ENCODE data around the gene ESPL1.

Gene ESPL1

GRCh38 chr12:53299454-53300180 lies 31.5 kb downstream of the ESPL1 start, which contains the start of gene MYG1:
MYG1 (plus strand) TSS chr12:53299695; CDS start chr12:53299738, 43 bp downstream.
- peak; percentile 64 for ATAC-seq (replicated peaks; ENCODE audit: extremely low read depth, poor library complexity, severe bottlenecking)
- no peaks in the 10 kb centered on the region for H3K27me3 Mint-ChIP-seq
- H3K4me3 Mint-ChIP-seq = peak within 1 kb of the TSS; percentile 93
- H3K36me3 Mint-ChIP-seq (ENCODE audit: insufficient read depth) = peaks cover 32% of the 10 kb centered on the region
- DNase-seq (ENCODE audit: low spot score in 2 of 2) = peak; percentile 67 to 68
- peak within 1 kb of the TSS; percentile 84 for H3K27ac Mint-ChIP-seq (ENCODE audit: low read depth)
- peaks cover 63% of the 10 kb centered on the region for H3K4me1 Mint-ChIP-seq
- H3K9me3 Mint-ChIP-seq = no peaks in the 10 kb centered on the region

GRCh38 chr12:53300187-53300586 lies 32.1 kb downstream of the ESPL1 start:
- H3K27ac Mint-ChIP-seq (ENCODE audit: low read depth) = peak overlapping the region; percentile 84
- peaks cover 31% of the 10 kb centered on the region for H3K36me3 Mint-ChIP-seq (ENCODE audit: insufficient read depth)
- no peak for ATAC-seq (replicated peaks; ENCODE audit: extremely low read depth, poor library complexity, severe bottlenecking)
- H3K4me1 Mint-ChIP-seq = peaks cover 63% of the 10 kb centered on the region
- H3K4me3 Mint-ChIP-seq = peak overlapping the region; percentile 93
- no peaks in the 10 kb centered on the region for H3K9me3 Mint-ChIP-seq
- H3K27me3 Mint-ChIP-seq = no peaks in the 10 kb centered on the region
- no peak for DNase-seq (ENCODE audit: low spot score in 2 of 2)

GRCh38 chr12:53302903-53303302 lies 34.8 kb downstream of the ESPL1 start:
- peaks cover 40% of the 10 kb centered on the region for H3K36me3 Mint-ChIP-seq (ENCODE audit: insufficient read depth)
- H3K9me3 Mint-ChIP-seq = no peaks in the 10 kb centered on the region
- DNase-seq (ENCODE audit: low spot score in 2 of 2) (no peak), ATAC-seq (replicated peaks; ENCODE audit: extremely low read depth, poor library complexity, severe bottlenecking) (no peak)
- H3K4me3 Mint-ChIP-seq = no peak overlapping the region
- no peak overlapping the region for H3K27ac Mint-ChIP-seq (ENCODE audit: low read depth)
- H3K27me3 Mint-ChIP-seq = no peaks in the 10 kb centered on the region
- peaks cover 41% of the 10 kb centered on the region for H3K4me1 Mint-ChIP-seq

- Mint-ChIP-seq H3K9me3 (no peaks in the 10 kb centered on the region), H3K4me1 (peaks cover 8% of the 10 kb centered on the region), H3K36me3 (ENCODE audit: insufficient read depth) (peaks cover 32% of the 10 kb centered on the region), H3K4me3 (no peak overlapping the region), H3K27ac (ENCODE audit: low read depth) (peak overlapping the region; percentile 56), H3K27me3 (no peaks in the 10 kb centered on the region)
- no peak for DNase-seq (ENCODE audit: low spot score in 2 of 2)
- no peak for ATAC-seq (replicated peaks; ENCODE audit: extremely low read depth, poor library complexity, severe bottlenecking)
These were observed 38.7 kb downstream of the ESPL1 start for GRCh38 chr12:53306826-53307225.

- ATAC-seq (replicated peaks; ENCODE audit: extremely low read depth, poor library complexity, severe bottlenecking) (no peak), DNase-seq (ENCODE audit: low spot score in 2 of 2) (no peak)
- no peaks in the 10 kb centered on the region for H3K9me3 Mint-ChIP-seq
- H3K4me3 Mint-ChIP-seq = no peak overlapping the region
- H3K4me1 Mint-ChIP-seq = no peaks in the 10 kb centered on the region
- no peaks in the 10 kb centered on the region for H3K27me3 Mint-ChIP-seq
- no peak overlapping the region for H3K27ac Mint-ChIP-seq (ENCODE audit: low read depth)
- peaks cover 32% of the 10 kb centered on the region for H3K36me3 Mint-ChIP-seq (ENCODE audit: insufficient read depth)
These were observed 40.2 kb downstream of the ESPL1 start for GRCh38 chr12:53308276-53308675.

- Mint-ChIP-seq H3K36me3 (ENCODE audit: insufficient read depth) (peaks cover 39% of the 10 kb centered on the region), H3K9me3 (no peaks in the 10 kb centered on the region), H3K4me3 (no peak overlapping the region), H3K27me3 (no peaks in the 10 kb centered on the region), H3K27ac (ENCODE audit: low read depth) (no peak overlapping the region), H3K4me1 (peaks cover 6% of the 10 kb centered on the region)
- DNase-seq (ENCODE audit: low spot score in 2 of 2) (no peak), ATAC-seq (replicated peaks; ENCODE audit: extremely low read depth, poor library complexity, severe bottlenecking) (no peak)
These were observed 45.9 kb downstream of the ESPL1 start for GRCh38 chr12:53313996-53314395.

- Mint-ChIP-seq H3K4me1 (peaks cover 38% of the 10 kb centered on the region), H3K27me3 (no peaks in the 10 kb centered on the region), H3K36me3 (ENCODE audit: insufficient read depth) (peaks cover 33% of the 10 kb centered on the region), H3K27ac (ENCODE audit: low read depth) (peak overlapping the region; percentile 87), H3K4me3 (peak overlapping the region; percentile 89), H3K9me3 (no peaks in the 10 kb centered on the region)
- no peak for DNase-seq (ENCODE audit: low spot score in 2 of 2)
- no peak for ATAC-seq (replicated peaks; ENCODE audit: extremely low read depth, poor library complexity, severe bottlenecking)
These were observed 52.5 kb downstream of the ESPL1 start for GRCh38 chr12:53320352-53321195.

- H3K4me3 Mint-ChIP-seq = peak overlapping the region; percentile 93
- H3K36me3 Mint-ChIP-seq (ENCODE audit: insufficient read depth) = peaks cover 15% of the 10 kb centered on the region
- ATAC-seq (replicated peaks; ENCODE audit: extremely low read depth, poor library complexity, severe bottlenecking) = peak; percentile 45
These were observed 56.1 kb downstream of the ESPL1 start for GRCh38 chr12:53324113-53324778.

GRCh38 chr12:53324779-53325510 lies 56.8 kb downstream of the ESPL1 start:
- no peaks in the 10 kb centered on the region for H3K9me3 Mint-ChIP-seq
- H3K27ac Mint-ChIP-seq (ENCODE audit: low read depth) = peak overlapping the region; percentile 90
- peak overlapping the region; percentile 93 for H3K4me3 Mint-ChIP-seq
- ATAC-seq (replicated peaks; ENCODE audit: extremely low read depth, poor library complexity, severe bottlenecking) (peak; percentile 55), DNase-seq (ENCODE audit: low spot score in 2 of 2) (peak; percentile 63 to 67)
- peaks cover 38% of the 10 kb centered on the region for H3K4me1 Mint-ChIP-seq
- H3K27me3 Mint-ChIP-seq = no peaks in the 10 kb centered on the region
- peaks cover 13% of the 10 kb centered on the region for H3K36me3 Mint-ChIP-seq (ENCODE audit: insufficient read depth)

More at GRCh38 chr12:53324113-53324778, 56.1 kb downstream of the ESPL1 start:
- Mint-ChIP-seq H3K27me3 (no peaks in the 10 kb centered on the region), H3K9me3 (no peaks in the 10 kb centered on the region), H3K27ac (ENCODE audit: low read depth) (peak overlapping the region; percentile 90), H3K4me1 (peaks cover 39% of the 10 kb centered on the region)
- peak; percentile 33 to 39 for DNase-seq (ENCODE audit: low spot score in 2 of 2)

- Mint-ChIP-seq H3K4me1 (peaks cover 32% of the 10 kb centered on the region), H3K27me3 (no peaks in the 10 kb centered on the region), H3K27ac (ENCODE audit: low read depth) (no peak overlapping the region), H3K9me3 (no peaks in the 10 kb centered on the region), H3K36me3 (ENCODE audit: insufficient read depth) (peaks cover 13% of the 10 kb centered on the region), H3K4me3 (peak overlapping the region; percentile 93)
- ATAC-seq (replicated peaks; ENCODE audit: extremely low read depth, poor library complexity, severe bottlenecking) (no peak), DNase-seq (ENCODE audit: low spot score in 2 of 2) (no peak)
These were observed 57.5 kb downstream of the ESPL1 start for GRCh38 chr12:53325511-53326061.

GRCh38 chr12:53326460-53327185 lies 58.5 kb downstream of the ESPL1 start:
- H3K27me3 Mint-ChIP-seq = no peaks in the 10 kb centered on the region
- ATAC-seq (replicated peaks; ENCODE audit: extremely low read depth, poor library complexity, severe bottlenecking) (no peak), DNase-seq (ENCODE audit: low spot score in 2 of 2) (no peak)
- H3K9me3 Mint-ChIP-seq = no peaks in the 10 kb centered on the region
- H3K4me3 Mint-ChIP-seq = peak overlapping the region; percentile 66
- H3K27ac Mint-ChIP-seq (ENCODE audit: low read depth) = no peak overlapping the region
- peaks cover 5% of the 10 kb centered on the region for H3K36me3 Mint-ChIP-seq (ENCODE audit: insufficient read depth)
- H3K4me1 Mint-ChIP-seq = peaks cover 21% of the 10 kb centered on the region
